Prostate gland (tissue), 2 donors: ENCODE measurements around the gene SH2D3A. TPM values are rescaled to one million over a fixed set of nuclear protein-coding genes. Genes with fewer than 3 reads are reported as not detected.

Experiments
- DNase-seq: peaks from one replicate; pipeline ENCODE4 v3.0.0-alpha.2; 2019; ENCODE audit warnings: low spot score
- H3K27ac ChIP-seq, 2 donors: fragments of 200-600 bp; sonication (generic); 2 replicates each; pipeline ENCODE4 v1.5.1; 2017 to 2019
- H3K27me3 ChIP-seq: fragments of 200-600 bp; sonication (generic); replicated peaks from 2 replicates; pipeline ENCODE4 v1.5.1; 2019; ENCODE audit not compliant: insufficient read depth
- H3K36me3 ChIP-seq, 2 donors: fragments of 200-600 bp; sonication (generic); 1 replicate in 1 of 2; 2 replicates in 1 of 2; pipeline versions ENCODE4 v1.5.1 to v1.8.1; 2017 to 2019
- H3K4me1 ChIP-seq: fragments of 200-600 bp; sonication (generic); replicated peaks from 2 replicates; pipeline ENCODE4 v1.5.1; 2019
- H3K4me3 ChIP-seq, 2 donors: fragments of 200-600 bp; sonication (generic); 2 replicates each; pipeline ENCODE4 v1.5.1; 2017 to 2019
- H3K9me3 ChIP-seq: fragments of 200-600 bp; sonication (generic); 2 replicates; pipeline ENCODE4 v1.5.1; 2017
- CTCF ChIP-seq, 4 experiments: fragments of 200-600 bp in 2 of 4; fragments of 450-650 bp in 2 of 4; sonication (generic) in 2 of 4; IDR thresholded peaks; 1 replicate in 3 of 4; 2 replicates in 1 of 4; pipeline ENCODE4 v1.5.1; 2016 to 2019; ENCODE audit warnings: antibody characterized with exemption in 4 of 4, mild to moderate bottlenecking in 2 of 4, moderate library complexity in 2 of 4
- POLR2A ChIP-seq: fragments of 450-650 bp; IDR thresholded peaks from one replicate; pipeline ENCODE4 v1.6.1; 2016; ENCODE audit warnings: antibody characterized with exemption, mild to moderate bottlenecking
- POLR2AphosphoS5 ChIP-seq: sonication (generic); formaldehyde crosslinking; IDR thresholded peaks from one replicate; pipeline ENCODE4 v1.6.1; 2017; ENCODE audit warnings: antibody characterized with exemption
- WGBS: methylation state at CpG from one replicate; pipeline ENCODE4 v1.1.5; 2018; 5-methylcytosine and 5-hydroxymethylcytosine counted together
- intact Hi-C: fragments of 100-400 bp; cut with DNase I; formaldehyde crosslinking; loops from one replicate; pipeline ENCODE4 v1.14.2; 2022
- total RNA-seq, 2 donors: library from RNA; depleted of rRNA; stranded (reverse); fragments of >200 nt; gene quantifications; one replicate each; pipeline ENCODE4 v1.1.0, GENCODE V29; 2016

SH2D3A gene
- total RNA-seq, 2 donors from 2014 or later: 35.5 to 45.1 TPM

- TF ChIP-seq CTCF (IDR thresholded peaks at IDR 0.05) (peak in 1 of 4 experiments; percentile 23), POLR2A (peak; percentile 80), POLR2AphosphoS5 (no peak)
These were observed 29.9 kb downstream of the SH2D3A start, which contains the start of gene GPR108 for GRCh38 chr19:6737284-6737872. GPR108 (minus strand) TSS chr19:6737580; CDS start chr19:6737576, 4 bp downstream.

GRCh38 chr19:6736917-6737283 lies 30.3 kb downstream of the SH2D3A start:
- no peaks in the 10 kb centered on the region for H3K9me3 ChIP-seq
- TF ChIP-seq CTCF (IDR thresholded peaks at IDR 0.05): no peak
- TF ChIP-seq POLR2A: no peak
- TF ChIP-seq POLR2AphosphoS5: no peak
- peaks cover 16% of the 10 kb centered on the region for H3K4me1 ChIP-seq
- H3K4me3 ChIP-seq: peak overlapping the region; percentile 67 to 92
- peaks cover 0 to 7% of the 10 kb centered on the region in 2 donors for H3K36me3 ChIP-seq
- H3K27me3 ChIP-seq: no peaks in the 10 kb centered on the region
- DNase-seq: no peak
- peak overlapping the region; percentile 93 to 97 for H3K27ac ChIP-seq
- 0% methylated on average over 13 of the region's 16 CpGs for WGBS
- intact Hi-C loops: loop anchor here (5.0 to 10.0 kb wide), 2 partner anchors 125 to 202 kb away; partner anchors contain the start of gene TNFSF9

More at GRCh38 chr19:6737284-6737872, 29.9 kb downstream of the SH2D3A start, which contains the start of gene GPR108:
- Histone ChIP-seq H3K27ac (peak within 1 kb of the TSS; percentile 93 to 97), H3K9me3 (no peaks in the 10 kb centered on the region), H3K4me3 (peak within 1 kb of the TSS; percentile 67 to 92), H3K27me3 (no peaks in the 10 kb centered on the region), H3K4me1 (peaks cover 16% of the 10 kb centered on the region), H3K36me3 (peaks cover 0 to 2% of the 10 kb centered on the region in 2 donors)
- intact Hi-C loops: loop anchor here (5.0 to 10.0 kb wide), 2 partner anchors 125 to 203 kb away; partner anchors contain the start of gene TNFSF9
- 1% methylated on average over 52 of the region's 55 CpGs for WGBS
- peak; percentile 100 for DNase-seq

GRCh38 chr19:6736169-6736916 lies 30.9 kb downstream of the SH2D3A start:
- DNase-seq: peak; percentile 65
- H3K9me3 ChIP-seq: no peaks in the 10 kb centered on the region
- no peaks in the 10 kb centered on the region for H3K27me3 ChIP-seq
- intact Hi-C loops: loop anchor here (5.0 to 10.0 kb wide), 2 partner anchors 126 to 202 kb away; partner anchors contain the start of gene TNFSF9
- H3K27ac ChIP-seq: peak overlapping the region; percentile 93 to 97
- peak; percentile 33 to 81 (median 62) for TF ChIP-seq CTCF (IDR thresholded peaks at IDR 0.05)
- TF ChIP-seq POLR2A: peak; percentile 51
- TF ChIP-seq POLR2AphosphoS5: peak; percentile 58
- H3K4me3 ChIP-seq: peak overlapping the region; percentile 67 to 92
- 29% methylated on average over 24 of the region's 25 CpGs for WGBS
- H3K4me1 ChIP-seq: peaks cover 16% of the 10 kb centered on the region
- peaks cover 0 to 7% of the 10 kb centered on the region in 2 donors for H3K36me3 ChIP-seq

- no peaks in the 10 kb centered on the region for H3K9me3 ChIP-seq
- peaks cover 16% of the 10 kb centered on the region for H3K4me1 ChIP-seq
- peaks cover 0 to 7% of the 10 kb centered on the region in 2 donors for H3K36me3 ChIP-seq
- H3K27ac ChIP-seq: peak overlapping the region; percentile 93 to 97
- intact Hi-C loops: loop anchor here (5.0 to 10.0 kb wide), 2 partner anchors 127 to 201 kb away; partner anchors contain the start of gene TNFSF9
- no peak for DNase-seq
- H3K27me3 ChIP-seq: no peaks in the 10 kb centered on the region
- TF ChIP-seq POLR2AphosphoS5 (no peak), POLR2A (no peak), CTCF (IDR thresholded peaks at IDR 0.05) (no peak)
- WGBS: 72% methylated on average over 15 of the region's 15 CpGs
- no peak overlapping the region for H3K4me3 ChIP-seq
These were observed 31.9 kb downstream of the SH2D3A start for GRCh38 chr19:6735181-6735911.
